HEK293 (cell line): ENCODE measurements around the gene SERPINI1.

Experiments used
- CTCF ChIA-PET: fragments of 350-600 bp; formaldehyde crosslinking; extraction: SDS; loops from one replicate; lab custom pipeline; 2021; ENCODE audit warnings: antibody characterized with exemption; lab: Yijun Ruan, JAX
- POLR2A ChIA-PET: fragments of 300-600 bp; formaldehyde crosslinking; extraction: SDS; loops from one replicate; lab custom pipeline; 2020; ENCODE audit warnings: antibody characterized with exemption, inconsistent platforms; lab: Yijun Ruan, JAX
- H3K27ac ChIP-seq: fragments of 200-500 bp; sonication (Bioruptor generic); 2 replicates; pipeline ENCODE4 v1.5.1; 2014; ENCODE audit warnings: low read depth, low read length, control low read depth, inconsistent platforms; ENCODE audit errors: extremely low read depth
- H3K36me3 ChIP-seq, 2 experiments: fragments of 200-500 bp in 1 of 2; sonication (Bioruptor generic) in 1 of 2; 1 replicate in 1 of 2; 2 replicates in 1 of 2; pipeline ENCODE4 v1.5.1; 2014 to 2017; ENCODE audit warnings: inconsistent platforms in 2 of 2, low read length in 2 of 2; ENCODE audit not compliant: control insufficient read depth in 2 of 2, insufficient read depth in 1 of 2
- H3K4me1 ChIP-seq: fragments of 200-500 bp; sonication (Bioruptor generic); 2 replicates; pipeline ENCODE4 v1.5.1; 2014; ENCODE audit warnings: mild to moderate bottlenecking, low read length, inconsistent platforms; ENCODE audit not compliant: control insufficient read depth, insufficient read depth
- H3K4me3 ChIP-seq: 2 replicates; pipeline ENCODE4 v1.5.1; 2011; ENCODE audit warnings: low read depth, mild to moderate bottlenecking, control low read depth, low read length, moderate library complexity
- H3K9me3 ChIP-seq: fragments of 200-500 bp; sonication (Bioruptor generic); 2 replicates; pipeline ENCODE4 v1.5.1; 2014; ENCODE audit warnings: low read depth, low read length, inconsistent platforms; ENCODE audit not compliant: control insufficient read depth, insufficient read depth
- HOXA7 ChIP-seq: sonication (generic); formaldehyde crosslinking; IDR thresholded peaks from 2 replicates; pipeline ENCODE4 v1.8.1; 2022; ENCODE audit warnings: missing genetic modification reagents, borderline replicate concordance
- KLF7 ChIP-seq: fragments of 450-650 bp; formaldehyde crosslinking; IDR thresholded peaks from 2 replicates; pipeline ENCODE4 v1.5.1; 2016; ENCODE audit warnings: missing biosample characterization, missing genetic modification characterization, borderline replicate concordance
- KLF8 ChIP-seq: fragments of 450-650 bp; formaldehyde crosslinking; IDR thresholded peaks from 2 replicates; pipeline ENCODE4 v1.5.1; 2016; ENCODE audit warnings: missing biosample characterization, missing genetic modification characterization
- SCRT1 ChIP-seq: fragments of 450-650 bp; formaldehyde crosslinking; IDR thresholded peaks from 2 replicates; pipeline ENCODE4 v1.5.1; 2016; ENCODE audit warnings: missing biosample characterization, missing genetic modification characterization, borderline replicate concordance
- SP3 ChIP-seq: fragments of 450-650 bp; formaldehyde crosslinking; IDR thresholded peaks from 2 replicates; pipeline ENCODE4 v1.5.1; 2016; ENCODE audit warnings: missing biosample characterization, missing genetic modification characterization
- ZBTB17 ChIP-seq: fragments of 450-650 bp; formaldehyde crosslinking; IDR thresholded peaks from 2 replicates; pipeline ENCODE4 v1.5.1; 2016; ENCODE audit warnings: missing biosample characterization, missing genetic modification characterization
- ZBTB21 ChIP-seq: fragments of 450-650 bp; formaldehyde crosslinking; IDR thresholded peaks from 2 replicates; pipeline ENCODE4 v1.5.1; 2017; ENCODE audit warnings: missing biosample characterization, missing genetic modification characterization
- ZNF16 ChIP-seq: fragments of 450-650 bp; formaldehyde crosslinking; IDR thresholded peaks from 2 replicates; pipeline ENCODE4 v1.5.1; 2016; ENCODE audit warnings: low read depth, missing biosample characterization, missing genetic modification characterization
- ZNF555 ChIP-seq: fragments of 450-650 bp; formaldehyde crosslinking; conservative IDR thresholded peaks from 2 replicates; pipeline ENCODE4 v1.5.1; 2017; ENCODE audit warnings: missing biosample characterization, mild to moderate bottlenecking, missing genetic modification characterization, inconsistent platforms
- ZNF585B ChIP-seq: fragments of 450-650 bp; formaldehyde crosslinking; IDR thresholded peaks from 2 replicates; pipeline ENCODE4 v1.5.1; 2016; ENCODE audit warnings: missing biosample characterization, missing genetic modification characterization
- ZNF785 ChIP-seq: fragments of 450-650 bp; formaldehyde crosslinking; IDR thresholded peaks from 2 replicates; pipeline ENCODE4 v1.5.1; 2016; ENCODE audit warnings: missing biosample characterization, missing genetic modification characterization
- ZSCAN16 ChIP-seq: fragments of 450-650 bp; formaldehyde crosslinking; IDR thresholded peaks from 2 replicates; pipeline ENCODE4 v1.5.1; 2016; ENCODE audit warnings: missing biosample characterization, missing genetic modification characterization
- TF ChIP-seq, protein P1 (sequence below): fragments of 450-650 bp; formaldehyde crosslinking; IDR thresholded peaks from 2 replicates; pipeline ENCODE4 v1.5.1; 2016; ENCODE audit warnings: missing biosample characterization, missing genetic modification characterization
- TF ChIP-seq, protein P2 (sequence below): fragments of 450-650 bp; formaldehyde crosslinking; conservative IDR thresholded peaks from 2 replicates; pipeline ENCODE4 v1.5.1; 2016; ENCODE audit warnings: low read depth, missing biosample characterization, missing genetic modification characterization
- TF ChIP-seq, protein P3 (sequence below): fragments of 450-650 bp; formaldehyde crosslinking; IDR thresholded peaks from 2 replicates; pipeline ENCODE4 v1.5.1; 2016; ENCODE audit warnings: missing biosample characterization, missing genetic modification characterization
- TF ChIP-seq, protein P4 (sequence below): fragments of 450-650 bp; formaldehyde crosslinking; IDR thresholded peaks from 2 replicates; pipeline ENCODE4 v1.5.1; 2017; ENCODE audit warnings: missing biosample characterization, missing genetic modification characterization
- TF ChIP-seq, protein P5 (sequence below): fragments of 450-650 bp; formaldehyde crosslinking; IDR thresholded peaks from 2 replicates; pipeline ENCODE4 v1.5.1; 2016; ENCODE audit warnings: missing biosample characterization, missing genetic modification characterization, low read depth

The SERPINI1 gene

DNA sequence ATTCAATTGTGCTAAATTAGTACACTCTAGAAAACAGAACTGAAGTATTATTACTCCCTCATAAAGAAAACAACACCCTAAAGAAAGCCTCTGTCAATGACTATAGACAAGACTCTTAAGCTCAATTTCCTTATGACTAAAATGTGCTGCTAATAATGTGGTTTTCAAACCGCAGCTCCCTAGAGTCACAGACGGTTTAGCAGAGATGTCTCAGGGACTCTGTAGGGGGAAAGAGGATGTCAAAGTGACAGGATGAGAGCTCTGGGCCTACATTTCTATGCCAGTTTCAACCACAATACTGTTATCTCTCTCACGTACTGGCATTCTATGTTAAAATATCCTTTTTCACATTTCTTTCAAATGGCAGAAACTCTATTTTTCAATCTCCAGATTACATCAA is 44.2 kb upstream of the SERPINI1 start (continued):
- TF ChIP-seq, protein P1, sequence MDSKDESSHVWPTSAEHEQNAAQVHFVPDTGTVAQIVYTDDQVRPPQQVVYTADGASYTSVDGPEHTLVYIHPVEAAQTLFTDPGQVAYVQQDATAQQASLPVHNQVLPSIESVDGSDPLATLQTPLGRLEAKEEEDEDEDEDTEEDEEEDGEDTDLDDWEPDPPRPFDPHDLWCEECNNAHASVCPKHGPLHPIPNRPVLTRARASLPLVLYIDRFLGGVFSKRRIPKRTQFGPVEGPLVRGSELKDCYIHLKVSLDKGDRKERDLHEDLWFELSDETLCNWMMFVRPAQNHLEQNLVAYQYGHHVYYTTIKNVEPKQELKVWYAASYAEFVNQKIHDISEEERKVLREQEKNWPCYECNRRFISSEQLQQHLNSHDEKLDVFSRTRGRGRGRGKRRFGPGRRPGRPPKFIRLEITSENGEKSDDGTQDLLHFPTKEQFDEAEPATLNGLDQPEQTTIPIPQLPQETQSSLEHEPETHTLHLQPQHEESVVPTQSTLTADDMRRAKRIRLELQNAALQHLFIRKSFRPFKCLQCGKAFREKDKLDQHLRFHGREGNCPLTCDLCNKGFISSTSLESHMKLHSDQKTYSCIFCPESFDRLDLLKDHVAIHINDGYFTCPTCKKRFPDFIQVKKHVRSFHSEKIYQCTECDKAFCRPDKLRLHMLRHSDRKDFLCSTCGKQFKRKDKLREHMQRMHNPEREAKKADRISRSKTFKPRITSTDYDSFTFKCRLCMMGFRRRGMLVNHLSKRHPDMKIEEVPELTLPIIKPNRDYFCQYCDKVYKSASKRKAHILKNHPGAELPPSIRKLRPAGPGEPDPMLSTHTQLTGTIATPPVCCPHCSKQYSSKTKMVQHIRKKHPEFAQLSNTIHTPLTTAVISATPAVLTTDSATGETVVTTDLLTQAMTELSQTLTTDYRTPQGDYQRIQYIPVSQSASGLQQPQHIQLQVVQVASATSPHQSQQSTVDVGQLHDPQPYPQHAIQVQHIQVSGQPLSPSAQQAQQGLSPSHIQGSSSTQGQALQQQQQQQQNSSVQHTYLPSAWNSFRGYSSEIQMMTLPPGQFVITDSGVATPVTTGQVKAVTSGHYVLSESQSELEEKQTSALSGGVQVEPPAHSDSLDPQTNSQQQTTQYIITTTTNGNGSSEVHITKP (tag by site-specific recombination) = no peak
- no peak for TF ChIP-seq ZNF555 (tag by site-specific recombination)
- TF ChIP-seq, protein P2, sequence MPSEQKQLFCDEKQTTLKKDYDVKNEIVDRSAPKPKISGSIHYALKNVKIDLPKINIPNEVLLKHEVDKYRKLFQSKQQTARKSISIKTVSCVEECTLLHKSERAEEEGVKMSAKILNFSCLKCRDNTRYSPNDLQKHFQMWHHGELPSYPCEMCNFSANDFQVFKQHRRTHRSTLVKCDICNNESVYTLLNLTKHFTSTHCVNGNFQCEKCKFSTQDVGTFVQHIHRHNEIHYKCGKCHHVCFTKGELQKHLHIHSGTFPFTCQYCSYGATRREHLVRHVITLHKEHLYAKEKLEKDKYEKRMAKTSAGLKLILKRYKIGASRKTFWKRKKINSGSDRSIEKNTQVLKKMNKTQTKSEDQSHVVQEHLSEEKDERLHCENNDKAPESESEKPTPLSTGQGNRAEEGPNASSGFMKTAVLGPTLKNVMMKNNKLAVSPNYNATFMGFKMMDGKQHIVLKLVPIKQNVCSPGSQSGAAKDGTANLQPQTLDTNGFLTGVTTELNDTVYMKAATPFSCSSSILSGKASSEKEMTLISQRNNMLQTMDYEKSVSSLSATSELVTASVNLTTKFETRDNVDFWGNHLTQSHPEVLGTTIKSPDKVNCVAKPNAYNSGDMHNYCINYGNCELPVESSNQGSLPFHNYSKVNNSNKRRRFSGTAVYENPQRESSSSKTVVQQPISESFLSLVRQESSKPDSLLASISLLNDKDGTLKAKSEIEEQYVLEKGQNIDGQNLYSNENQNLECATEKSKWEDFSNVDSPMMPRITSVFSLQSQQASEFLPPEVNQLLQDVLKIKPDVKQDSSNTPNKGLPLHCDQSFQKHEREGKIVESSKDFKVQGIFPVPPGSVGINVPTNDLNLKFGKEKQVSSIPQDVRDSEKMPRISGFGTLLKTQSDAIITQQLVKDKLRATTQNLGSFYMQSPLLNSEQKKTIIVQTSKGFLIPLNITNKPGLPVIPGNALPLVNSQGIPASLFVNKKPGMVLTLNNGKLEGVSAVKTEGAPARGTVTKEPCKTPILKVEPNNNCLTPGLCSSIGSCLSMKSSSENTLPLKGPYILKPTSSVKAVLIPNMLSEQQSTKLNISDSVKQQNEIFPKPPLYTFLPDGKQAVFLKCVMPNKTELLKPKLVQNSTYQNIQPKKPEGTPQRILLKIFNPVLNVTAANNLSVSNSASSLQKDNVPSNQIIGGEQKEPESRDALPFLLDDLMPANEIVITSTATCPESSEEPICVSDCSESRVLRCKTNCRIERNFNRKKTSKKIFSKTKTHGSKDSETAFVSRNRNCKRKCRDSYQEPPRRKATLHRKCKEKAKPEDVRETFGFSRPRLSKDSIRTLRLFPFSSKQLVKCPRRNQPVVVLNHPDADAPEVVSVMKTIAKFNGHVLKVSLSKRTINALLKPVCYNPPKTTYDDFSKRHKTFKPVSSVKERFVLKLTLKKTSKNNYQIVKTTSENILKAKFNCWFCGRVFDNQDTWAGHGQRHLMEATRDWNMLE (tag by site-specific recombination) = no peak
- TF ChIP-seq, all 188 proteins: peak for 0

DNA sequence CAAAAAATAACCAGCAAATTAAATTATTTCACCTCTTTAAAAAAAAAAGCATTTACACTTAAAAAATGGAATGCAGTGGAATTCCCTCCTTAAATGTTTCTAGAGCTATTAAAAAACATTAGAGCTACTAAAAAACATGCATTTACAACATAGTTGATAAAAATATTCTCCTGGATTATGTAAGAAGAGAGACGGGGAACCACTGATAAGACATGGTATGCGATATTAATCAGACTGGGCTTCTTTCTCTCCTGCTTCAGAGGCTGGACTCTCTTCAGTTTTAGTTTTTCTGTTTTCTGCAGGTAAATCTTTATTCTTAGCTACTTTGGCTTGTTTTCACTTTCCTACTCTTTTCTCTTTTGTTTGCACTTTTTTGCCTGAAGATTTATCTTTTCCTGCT is 41.4 kb upstream of the SERPINI1 start:
- Histone ChIP-seq H3K27ac (no peak overlapping the region), H3K9me3 (no peaks in the 10 kb centered on the region), H3K4me3 (no peak overlapping the region), H3K4me1 (no peaks in the 10 kb centered on the region), H3K36me3 (peaks cover 0 to 30% of the 10 kb centered on the region in 2 experiments; a peak in 2 of 3 replicates)
- ChIA-PET POLR2A (no interaction called here), CTCF (interaction anchor here (0.6 to 1.1 kb wide), 2 partner anchors 9 to 1153 kb away, joined by 3 to 7 read pairs; no protein-coding TSS in a partner anchor)
- TF ChIP-seq ZNF785 = no peak
- TF ChIP-seq, protein P3, sequence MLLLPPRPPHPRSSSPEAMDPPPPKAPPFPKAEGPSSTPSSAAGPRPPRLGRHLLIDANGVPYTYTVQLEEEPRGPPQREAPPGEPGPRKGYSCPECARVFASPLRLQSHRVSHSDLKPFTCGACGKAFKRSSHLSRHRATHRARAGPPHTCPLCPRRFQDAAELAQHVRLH = no peak
- no peak for TF ChIP-seq ZBTB17 (tag by site-specific recombination)
- TF ChIP-seq SP3 (tag by site-specific recombination) = no peak
- no peak for TF ChIP-seq HOXA7 (CRISPR knock-in tag)
- TF ChIP-seq ZBTB21 = no peak
- TF ChIP-seq SCRT1 (tag by site-specific recombination) = no peak
- TF ChIP-seq ZNF16 = no peak
- TF ChIP-seq ZSCAN16 (tag by site-specific recombination) = no peak
- no peak for TF ChIP-seq KLF7
- TF ChIP-seq, protein P4, sequence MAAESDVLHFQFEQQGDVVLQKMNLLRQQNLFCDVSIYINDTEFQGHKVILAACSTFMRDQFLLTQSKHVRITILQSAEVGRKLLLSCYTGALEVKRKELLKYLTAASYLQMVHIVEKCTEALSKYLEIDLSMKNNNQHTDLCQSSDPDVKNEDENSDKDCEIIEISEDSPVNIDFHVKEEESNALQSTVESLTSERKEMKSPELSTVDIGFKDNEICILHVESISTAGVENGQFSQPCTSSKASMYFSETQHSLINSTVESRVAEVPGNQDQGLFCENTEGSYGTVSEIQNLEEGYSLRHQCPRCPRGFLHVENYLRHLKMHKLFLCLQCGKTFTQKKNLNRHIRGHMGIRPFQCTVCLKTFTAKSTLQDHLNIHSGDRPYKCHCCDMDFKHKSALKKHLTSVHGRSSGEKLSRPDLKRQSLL (tag by site-specific recombination) = no peak
- no peak for TF ChIP-seq ZNF585B
- TF ChIP-seq KLF8 = no peak
- TF ChIP-seq, protein P5, sequence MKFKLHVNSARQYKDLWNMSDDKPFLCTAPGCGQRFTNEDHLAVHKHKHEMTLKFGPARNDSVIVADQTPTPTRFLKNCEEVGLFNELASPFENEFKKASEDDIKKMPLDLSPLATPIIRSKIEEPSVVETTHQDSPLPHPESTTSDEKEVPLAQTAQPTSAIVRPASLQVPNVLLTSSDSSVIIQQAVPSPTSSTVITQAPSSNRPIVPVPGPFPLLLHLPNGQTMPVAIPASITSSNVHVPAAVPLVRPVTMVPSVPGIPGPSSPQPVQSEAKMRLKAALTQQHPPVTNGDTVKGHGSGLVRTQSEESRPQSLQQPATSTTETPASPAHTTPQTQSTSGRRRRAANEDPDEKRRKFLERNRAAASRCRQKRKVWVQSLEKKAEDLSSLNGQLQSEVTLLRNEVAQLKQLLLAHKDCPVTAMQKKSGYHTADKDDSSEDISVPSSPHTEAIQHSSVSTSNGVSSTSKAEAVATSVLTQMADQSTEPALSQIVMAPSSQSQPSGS (tag by site-specific recombination) = no peak
